Activated T-helper 1 cell treated with Interleukin-2 at 50 U/mL for 16 hours (primary cell): ENCODE data around the gene SIX5.

Experiments
- DNase-seq: peaks from one replicate; pipeline ENCODE4 v3.0.0-alpha.2; 2020; ENCODE audit warnings: low read depth

SIX5 gene

DNA sequence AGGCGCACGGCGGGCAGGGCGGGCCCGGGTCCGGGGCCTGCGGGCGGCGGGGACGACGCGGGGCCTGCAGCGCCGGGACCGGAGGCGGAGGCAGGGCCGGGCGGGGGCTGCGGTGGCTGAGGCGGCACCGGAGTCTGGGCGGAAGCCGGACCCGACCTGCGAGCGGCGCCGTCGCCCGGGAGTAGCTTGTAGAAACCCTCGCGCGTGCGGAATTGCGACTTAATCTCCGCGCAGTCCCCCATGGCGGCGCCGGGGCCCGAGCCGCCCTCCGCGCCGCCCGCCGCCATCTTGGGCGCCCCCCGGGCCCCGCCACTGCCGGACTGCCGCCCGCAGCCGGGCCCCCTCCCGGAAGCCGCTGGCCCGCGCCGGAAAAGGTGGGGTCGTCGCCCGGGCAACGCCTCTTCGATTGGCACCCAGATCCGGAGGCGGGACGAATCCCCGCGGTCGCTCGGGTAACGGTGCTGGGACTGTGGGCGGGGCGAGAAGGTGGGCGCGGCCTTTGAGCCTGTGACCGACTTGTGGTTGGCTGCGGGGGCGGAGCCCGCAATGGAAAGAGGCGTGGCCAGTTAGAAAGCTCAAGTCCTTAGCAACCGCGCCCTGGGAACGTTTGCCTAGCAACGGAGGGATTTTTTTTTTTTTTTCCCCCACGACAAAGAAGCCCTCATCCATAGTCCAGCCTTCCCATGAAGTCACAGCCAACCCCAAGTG lies 23.6 kb upstream of the SIX5 start, which contains the start of gene DMWD:
DMWD (minus strand) TSS at position 376 of the 708 bp plus-strand sequence; CDS start at position 287, 89 bp downstream.
- DNase-seq = peak; percentile 99

GRCh38 chr19:45791744-45792469 lies 22.9 kb upstream of the SIX5 start:
- no peak for DNase-seq

- DNase-seq = no peak
These were observed 21.9 kb upstream of the SIX5 start for GRCh38 chr19:45790942-45791341.

- no peak for DNase-seq
These were observed 20.2 kb upstream of the SIX5 start for GRCh38 chr19:45789035-45789786.

- no peak for DNase-seq
These were observed 17.5 kb upstream of the SIX5 start for GRCh38 chr19:45786533-45786894.

GRCh38 chr19:45785781-45786532 lies 16.9 kb upstream of the SIX5 start:
- DNase-seq = no peak

- DNase-seq = no peak
These were observed 16.0 kb upstream of the SIX5 start for GRCh38 chr19:45785097-45785496.

DNA sequence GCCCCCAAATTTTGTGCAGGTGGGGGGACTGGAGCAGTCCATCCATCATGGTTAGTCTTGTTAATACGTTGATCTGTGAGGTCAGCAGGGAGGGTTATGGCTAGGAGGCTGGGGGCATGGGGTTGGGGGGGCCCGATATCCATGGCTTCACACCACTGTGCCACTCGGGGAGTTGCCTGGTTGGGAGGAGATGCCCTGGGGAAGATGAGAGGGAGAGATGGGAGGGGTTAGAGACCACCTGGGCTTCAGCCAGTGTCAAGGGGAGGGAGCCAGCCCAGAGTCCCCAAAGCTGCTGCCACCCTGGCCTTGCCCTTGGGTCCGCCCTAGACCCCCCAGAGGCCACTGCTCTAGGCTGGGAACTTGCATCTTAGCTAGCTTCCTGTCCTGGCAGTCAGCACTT lies 15.0 kb upstream of the SIX5 start:
- DNase-seq = no peak

GRCh38 chr19:45782820-45783785 lies 14.1 kb upstream of the SIX5 start:
- no peak for DNase-seq

DNA sequence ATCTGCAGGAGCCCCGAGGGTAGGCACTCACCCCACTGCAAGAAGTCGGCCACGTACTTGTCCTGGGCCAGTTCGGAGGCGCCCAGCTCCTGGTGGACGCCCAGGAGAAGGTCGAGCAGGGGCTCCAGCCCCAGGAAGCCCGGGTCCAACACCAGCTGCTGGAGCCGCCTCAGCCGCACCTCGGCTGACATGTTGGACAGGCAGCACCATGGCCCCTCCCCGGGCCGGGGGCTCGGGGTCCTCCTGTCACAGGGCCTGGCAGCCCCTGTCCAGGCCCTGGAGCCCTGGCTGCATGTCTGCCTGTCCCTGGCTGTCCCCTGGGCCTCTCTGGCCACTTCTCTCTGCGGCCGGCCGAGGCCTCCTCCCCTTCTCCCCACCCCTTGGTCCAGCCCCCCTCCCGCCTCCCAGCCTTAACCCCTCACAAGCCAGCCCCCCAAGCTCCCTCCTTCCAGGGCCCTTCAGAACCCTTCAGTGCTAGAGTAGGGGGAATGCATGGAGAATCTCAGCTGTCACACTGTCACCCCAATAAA lies 13.2 kb upstream of the SIX5 start, which contains the start of gene DMPK:
DMPK (minus strand) TSS at position 329 of the 530 bp plus-strand sequence; CDS start at position 191, 138 bp downstream.
- DNase-seq = no peak

DNA sequence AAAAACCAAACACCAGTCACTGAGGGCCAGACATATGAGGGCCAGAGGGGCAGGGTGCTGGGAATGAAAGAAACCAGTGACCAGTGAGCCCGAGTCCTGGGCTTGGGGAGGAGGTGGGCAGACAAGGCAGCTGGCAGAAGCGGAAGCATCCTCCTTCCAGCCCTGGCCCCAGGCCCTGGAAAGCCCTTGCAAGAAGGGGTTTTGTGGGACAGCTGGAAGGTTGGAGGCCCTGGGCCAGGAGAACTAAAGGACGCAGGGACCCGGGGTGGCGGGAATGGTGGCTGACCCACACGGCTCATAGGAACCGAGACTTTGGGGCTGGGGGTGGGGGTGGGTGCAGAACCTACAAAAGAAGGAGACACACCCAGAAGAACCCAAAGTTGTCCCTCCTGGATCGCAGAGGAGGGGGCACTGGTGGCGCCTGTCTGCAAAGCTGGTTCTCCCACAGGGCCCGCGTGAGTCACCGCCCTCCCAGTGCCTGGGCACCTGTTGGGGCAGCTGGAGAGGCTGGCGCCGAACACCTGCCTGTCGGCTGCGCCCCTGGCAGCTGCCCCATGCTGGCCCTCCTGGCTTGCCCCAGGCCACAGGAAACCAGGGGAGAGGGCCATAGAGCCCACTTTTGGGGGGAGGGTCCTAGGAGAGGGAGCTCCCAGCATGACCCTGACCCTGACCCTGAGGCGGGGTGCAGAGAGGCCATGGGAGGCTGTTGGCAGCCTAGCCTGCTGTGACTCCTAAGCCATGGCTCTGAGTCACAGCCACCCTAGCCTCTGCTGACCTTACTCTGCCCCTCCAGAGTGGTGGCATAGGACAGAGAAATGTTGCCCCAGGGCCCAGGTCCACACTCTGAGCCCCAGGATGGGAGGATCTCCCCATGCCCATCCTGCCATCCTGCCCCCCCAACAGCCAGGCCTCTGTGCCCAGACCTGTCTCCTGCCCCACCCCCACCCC lies 12.4 kb upstream of the SIX5 start:
- DNase-seq = no peak

GRCh38 chr19:45780448-45781213 lies 11.6 kb upstream of the SIX5 start:
- DNase-seq = no peak

GRCh38 chr19:45780146-45780447 lies 11.0 kb upstream of the SIX5 start:
- no peak for DNase-seq

DNA sequence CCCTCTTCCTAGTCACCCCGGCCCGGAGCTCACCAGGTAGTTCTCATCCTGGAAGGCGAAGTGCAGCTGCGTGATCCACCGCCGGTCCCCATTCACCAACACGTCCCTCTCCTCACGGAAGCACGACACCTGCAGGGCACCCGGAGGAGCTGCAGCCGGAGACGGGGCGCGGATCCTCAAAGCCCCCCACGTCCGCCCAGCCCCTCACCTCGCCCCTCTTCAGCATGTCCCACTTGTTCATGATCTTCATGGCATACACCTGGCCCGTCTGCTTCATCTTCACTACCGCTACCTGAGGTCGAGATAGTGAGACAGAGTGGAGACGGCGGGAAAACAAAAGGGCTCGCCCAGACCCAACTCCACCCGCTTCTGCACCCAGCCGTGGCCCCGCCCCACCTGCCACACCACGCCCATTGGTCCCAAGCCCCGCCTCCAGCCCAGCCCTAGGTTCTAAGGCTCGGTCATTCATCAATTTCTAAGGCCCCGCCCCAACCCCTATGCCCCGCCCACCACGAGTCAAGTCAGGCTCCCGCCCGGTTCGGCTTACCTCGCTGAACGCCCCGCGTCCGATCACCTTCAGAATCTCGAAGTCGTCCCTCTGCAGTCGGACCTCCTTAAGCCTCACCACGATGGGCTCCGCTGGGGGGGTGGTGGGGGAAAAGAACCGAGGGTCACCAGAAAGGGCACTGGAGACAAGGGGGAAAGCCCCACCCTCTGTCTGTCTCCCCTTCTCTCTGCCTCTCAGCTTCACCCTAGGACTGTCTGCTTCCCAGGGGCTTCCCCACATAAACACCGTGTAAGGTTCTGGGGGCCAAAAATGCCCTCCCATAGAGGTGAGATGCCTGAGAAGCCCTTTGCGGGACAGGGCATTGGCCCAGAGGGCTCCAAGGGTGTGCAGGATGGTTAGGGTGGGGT lies 10.4 kb upstream of the SIX5 start:
- DNase-seq = peak; percentile 53

DNA sequence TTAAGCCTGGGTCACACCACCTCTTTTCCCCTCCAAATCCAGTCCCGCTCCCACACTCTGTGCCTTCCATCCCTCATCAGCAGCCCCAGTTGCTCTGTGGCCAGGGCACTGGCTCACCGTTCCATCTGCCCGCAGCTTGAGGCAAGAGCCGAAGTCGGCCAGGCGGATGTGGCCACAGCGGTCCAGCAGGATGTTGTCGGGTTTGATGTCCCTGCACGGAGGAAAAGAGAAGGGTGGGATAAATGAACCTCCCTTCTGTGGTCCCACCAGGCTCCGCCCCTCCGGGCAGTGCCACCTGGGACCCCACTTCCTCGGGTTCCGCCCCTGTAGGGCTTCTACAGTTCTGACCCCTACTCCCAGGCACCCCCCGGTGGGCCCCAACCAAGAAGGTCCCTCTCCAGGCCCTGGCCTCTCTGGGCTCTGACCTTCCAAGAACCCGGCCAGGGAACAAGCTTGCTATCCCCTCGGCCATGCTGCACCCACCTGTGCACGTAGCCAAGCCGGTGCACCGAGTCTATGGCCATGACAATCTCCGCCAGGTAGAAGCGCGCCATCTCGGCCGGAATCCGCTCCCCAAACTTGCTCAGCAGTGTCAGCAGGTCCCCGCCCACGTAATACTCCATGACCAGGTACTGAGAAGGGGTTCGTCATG lies 9.1 kb upstream of the SIX5 start:
- DNase-seq = no peak

DNA sequence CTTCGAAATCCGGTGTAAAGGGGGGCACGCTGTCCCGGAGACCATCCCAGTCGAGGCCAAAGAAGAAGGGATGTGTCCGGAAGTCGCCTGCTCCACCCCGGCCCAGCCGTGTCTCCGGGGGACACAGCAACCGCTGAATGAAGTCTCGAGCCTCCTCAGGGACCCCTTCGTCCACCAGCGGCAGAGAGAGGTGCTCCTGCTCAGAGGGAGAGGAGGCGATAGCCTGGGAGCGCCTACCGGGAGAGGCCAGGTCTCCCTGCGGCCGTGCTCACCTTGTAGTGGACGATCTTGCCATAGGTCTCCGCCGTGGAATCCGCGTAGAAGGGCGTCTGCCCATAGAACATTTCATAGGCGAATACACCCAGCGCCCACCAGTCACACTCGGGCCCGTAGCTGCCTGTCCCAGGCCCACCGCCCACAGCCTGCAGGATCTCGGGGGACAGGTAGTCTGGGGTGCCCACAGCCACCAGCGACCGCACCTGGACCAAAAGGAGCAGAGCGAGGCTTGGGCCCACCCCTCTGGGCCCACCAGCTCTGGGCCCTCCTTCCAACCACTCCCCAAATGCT lies 8.4 kb upstream of the SIX5 start:
- no peak for DNase-seq

DNA sequence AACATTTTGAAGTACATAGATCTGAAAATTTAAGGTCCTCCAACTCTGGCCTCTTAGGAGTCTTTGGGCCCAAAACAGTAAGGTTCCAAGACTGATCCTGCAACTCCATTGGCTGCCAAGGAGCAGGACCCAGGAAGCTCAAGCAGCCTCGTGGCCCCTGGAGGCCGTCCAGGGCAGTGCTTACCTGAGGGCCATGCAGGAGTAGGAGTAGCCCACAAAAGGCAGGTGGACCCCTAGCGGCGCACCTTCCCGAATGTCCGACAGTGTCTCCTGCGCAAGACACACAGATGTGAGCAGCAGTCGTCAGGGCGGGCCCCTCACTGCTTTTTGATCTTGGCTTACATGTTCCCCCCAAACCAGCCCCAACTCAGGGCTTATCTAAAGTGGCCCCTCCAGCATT lies 5.7 kb upstream of the SIX5 start:
- DNase-seq = no peak
